ENCODE measurements around the gene CDCA7L.

Gene CDCA7L

GRCh38 chr7:21953781-21954180 lies 8.1 kb upstream of the CDCA7L start:
- H3F3A ChIP-seq (ENCODE audit: low read depth), result no peaks in the 10 kb centered on the region
- H3K27me3 ChIP-seq (ENCODE audit: insufficient read depth, low read length, poor library complexity, severe bottlenecking), result no peaks in the 10 kb centered on the region
- H3K4me2 ChIP-seq (ENCODE audit: low read depth, low read length, poor library complexity, severe bottlenecking), result no peak overlapping the region
- no peaks in the 10 kb centered on the region for H3K9me2 ChIP-seq (replicated peaks; ENCODE audit: low read depth, low read length)
- no peak overlapping the region for H3K9ac ChIP-seq (ENCODE audit: low read depth, low read length, poor library complexity, severe bottlenecking)
- H2AFZ ChIP-seq (ENCODE audit: low read length), result no peak overlapping the region
- H3K79me2 ChIP-seq (ENCODE audit: insufficient read depth, low read length), result no peaks in the 10 kb centered on the region
- no peaks in the 10 kb centered on the region for H3K9me3 ChIP-seq (ENCODE audit: insufficient read depth, low read depth, low read length)
- no peak overlapping the region for H3K4me3 ChIP-seq (ENCODE audit: low read length, poor library complexity, severe bottlenecking)
- H4K20me1 ChIP-seq (ENCODE audit: insufficient read depth, low read length, poor library complexity, severe bottlenecking), result no peaks in the 10 kb centered on the region
- no peak for TF ChIP-seq CTCF (conservative IDR thresholded peaks at IDR 0.05; ENCODE audit: low read length)
- no peak for TF ChIP-seq EZH2phosphoT487 (IDR thresholded peaks at IDR 0.05; ENCODE audit: borderline replicate concordance)
- H3K4me1 ChIP-seq (ENCODE audit: insufficient read depth, low read length, poor library complexity, severe bottlenecking), result peaks cover 12% of the 10 kb centered on the region
- no peaks in the 10 kb centered on the region for H3K36me3 ChIP-seq (ENCODE audit: insufficient read depth, low read length)

- Histone ChIP-seq H3K36me3 (ENCODE audit: insufficient read depth, low read length) (no peaks in the 10 kb centered on the region), H3K9ac (ENCODE audit: low read depth, low read length, poor library complexity, severe bottlenecking) (no peak overlapping the region), H3K4me3 (ENCODE audit: low read length, poor library complexity, severe bottlenecking) (peak overlapping the region; percentile 46)
Observed at GRCh38 chr7:21948887-21949540, 3.3 kb upstream of the CDCA7L start.

DNA sequence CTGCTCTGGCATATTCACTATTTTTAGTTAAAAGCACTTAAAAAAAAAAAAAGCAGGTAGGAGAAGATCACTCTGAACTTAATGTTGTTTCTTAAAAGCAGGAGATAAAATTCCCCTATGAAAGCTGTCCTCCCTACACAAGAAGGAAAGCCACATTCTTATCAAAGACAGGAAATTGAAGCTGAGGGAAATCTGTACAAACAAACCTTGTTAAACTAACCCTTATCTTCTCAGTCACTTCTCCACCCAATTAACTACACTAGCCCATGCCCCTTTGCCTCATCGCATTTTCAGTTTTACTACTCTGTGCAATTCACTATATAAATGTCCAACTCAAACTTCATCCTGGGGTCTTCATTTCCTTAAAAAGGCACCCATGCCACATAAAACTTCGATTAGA lies 2.7 kb upstream of the CDCA7L start:
- H3K36me3 ChIP-seq (ENCODE audit: insufficient read depth, low read length), result no peaks in the 10 kb centered on the region
- no peaks in the 10 kb centered on the region for H3K9me3 ChIP-seq (ENCODE audit: insufficient read depth, low read depth, low read length)
- peak overlapping the region; percentile 46 for H3K4me3 ChIP-seq (ENCODE audit: low read length, poor library complexity, severe bottlenecking)
- H3K4me1 ChIP-seq (ENCODE audit: insufficient read depth, low read length, poor library complexity, severe bottlenecking), result peaks cover 46% of the 10 kb centered on the region
- peaks cover 11% of the 10 kb centered on the region for H3F3A ChIP-seq (ENCODE audit: low read depth)
- H3K9ac ChIP-seq (ENCODE audit: low read depth, low read length, poor library complexity, severe bottlenecking), result no peak overlapping the region
- TF ChIP-seq CTCF (conservative IDR thresholded peaks at IDR 0.05; ENCODE audit: low read length) (no peak), EZH2phosphoT487 (IDR thresholded peaks at IDR 0.05; ENCODE audit: borderline replicate concordance) (no peak)
- H3K9me2 ChIP-seq (replicated peaks; ENCODE audit: low read depth, low read length), result no peaks in the 10 kb centered on the region
- no peaks in the 10 kb centered on the region for H3K27me3 ChIP-seq (ENCODE audit: insufficient read depth, low read length, poor library complexity, severe bottlenecking)
- peak overlapping the region; percentile 48 for H3K4me2 ChIP-seq (ENCODE audit: low read depth, low read length, poor library complexity, severe bottlenecking)
- H4K20me1 ChIP-seq (ENCODE audit: insufficient read depth, low read length, poor library complexity, severe bottlenecking), result no peaks in the 10 kb centered on the region
- no peak overlapping the region for H2AFZ ChIP-seq (ENCODE audit: low read length)
- peaks cover 17% of the 10 kb centered on the region for H3K79me2 ChIP-seq (ENCODE audit: insufficient read depth, low read length)

More at GRCh38 chr7:21948887-21949540, 3.3 kb upstream of the CDCA7L start:
- no peaks in the 10 kb centered on the region for H3K9me2 ChIP-seq (replicated peaks; ENCODE audit: low read depth, low read length)
- H3K9me3 ChIP-seq (ENCODE audit: insufficient read depth, low read depth, low read length), result no peaks in the 10 kb centered on the region
- peaks cover 10% of the 10 kb centered on the region for H3K79me2 ChIP-seq (ENCODE audit: insufficient read depth, low read length)
- H3K4me2 ChIP-seq (ENCODE audit: low read depth, low read length, poor library complexity, severe bottlenecking), result peak overlapping the region; percentile 48
- no peaks in the 10 kb centered on the region for H4K20me1 ChIP-seq (ENCODE audit: insufficient read depth, low read length, poor library complexity, severe bottlenecking)
- no peaks in the 10 kb centered on the region for H3K27me3 ChIP-seq (ENCODE audit: insufficient read depth, low read length, poor library complexity, severe bottlenecking)
- peaks cover 11% of the 10 kb centered on the region for H3F3A ChIP-seq (ENCODE audit: low read depth)
- TF ChIP-seq EZH2phosphoT487 (IDR thresholded peaks at IDR 0.05; ENCODE audit: borderline replicate concordance) (no peak), CTCF (conservative IDR thresholded peaks at IDR 0.05; ENCODE audit: low read length) (no peak)
- peaks cover 40% of the 10 kb centered on the region for H3K4me1 ChIP-seq (ENCODE audit: insufficient read depth, low read length, poor library complexity, severe bottlenecking)
- peak overlapping the region; percentile 22; the same call in 1 of the 2 replicates for H2AFZ ChIP-seq (ENCODE audit: low read length)

Measured in Loucy (cell line).